Pons (tissue), 1 donor: ENCODE data around the gene IL31.
"Not testable (repeated sequence)": the region's sequence is repeated elsewhere in the genome, so short reads cannot be mapped to it uniquely, and the experiment has no call there.

ENCODE experiments used
- DNase-seq: peaks from one replicate; pipeline ENCODE4 v3.0.0-alpha.2; 2016; ENCODE audit warnings: low spot score

The IL31 gene

DNA sequence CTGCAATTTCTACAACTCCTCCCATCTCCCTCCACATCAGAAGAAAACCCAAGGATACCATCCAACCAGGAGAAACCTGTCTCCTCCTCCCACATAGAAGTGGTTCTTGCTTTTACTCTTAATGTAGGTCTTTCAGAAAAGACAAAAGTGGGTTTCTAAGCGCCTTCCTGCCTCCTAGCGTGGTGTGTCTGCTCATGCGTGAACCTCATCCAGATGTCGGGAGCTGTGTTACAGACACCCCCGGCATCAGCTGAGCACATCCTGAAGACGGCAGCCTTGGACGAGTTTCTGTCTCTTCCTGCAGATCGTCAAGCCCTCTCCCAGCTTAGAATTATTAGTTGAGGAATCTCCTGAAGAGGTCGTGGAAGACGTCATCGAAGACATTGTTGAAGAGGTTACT lies 18.4 kb upstream of the IL31 start:
- DNase-seq, result no peak

DNA sequence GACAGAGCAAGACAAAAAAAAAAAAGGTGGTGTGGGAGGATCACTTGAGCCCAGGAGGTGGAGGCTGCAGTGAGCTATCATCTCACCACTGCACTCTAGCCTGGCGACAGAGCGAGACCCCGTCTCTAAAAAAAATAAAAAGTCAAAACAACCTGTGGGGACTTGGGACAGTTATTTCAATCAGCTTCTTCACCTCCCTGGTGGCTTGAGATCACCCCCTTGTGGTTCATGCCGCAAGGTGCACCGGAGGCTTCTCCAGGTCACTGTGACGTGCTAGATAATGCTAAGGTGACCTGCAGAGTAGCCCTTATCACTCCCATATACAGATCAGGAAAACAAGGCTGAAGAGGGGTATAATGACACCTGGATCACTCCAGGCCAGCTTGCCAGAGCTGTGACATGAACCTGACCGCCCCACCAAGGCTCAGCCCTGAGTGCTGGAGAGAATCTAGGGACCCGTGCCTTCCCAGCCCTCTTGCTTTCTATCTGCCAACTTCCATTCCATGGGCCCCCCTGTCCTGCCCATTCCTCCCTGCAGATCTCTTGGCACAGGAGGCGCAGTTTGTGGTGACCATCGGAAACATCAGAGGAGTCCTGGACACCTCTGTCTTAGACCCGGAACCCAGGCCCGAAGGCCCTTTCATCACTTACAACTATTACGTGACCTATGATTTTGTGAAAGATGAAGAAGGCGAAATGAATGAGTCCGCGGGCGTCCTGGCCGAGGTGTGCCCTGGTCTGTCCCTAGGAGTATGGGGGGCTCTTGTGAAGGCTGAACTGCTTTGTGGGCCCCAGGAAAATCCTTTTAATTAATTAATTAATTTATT lies 17.0 kb upstream of the IL31 start:
- peak; percentile 41 for DNase-seq

DNA sequence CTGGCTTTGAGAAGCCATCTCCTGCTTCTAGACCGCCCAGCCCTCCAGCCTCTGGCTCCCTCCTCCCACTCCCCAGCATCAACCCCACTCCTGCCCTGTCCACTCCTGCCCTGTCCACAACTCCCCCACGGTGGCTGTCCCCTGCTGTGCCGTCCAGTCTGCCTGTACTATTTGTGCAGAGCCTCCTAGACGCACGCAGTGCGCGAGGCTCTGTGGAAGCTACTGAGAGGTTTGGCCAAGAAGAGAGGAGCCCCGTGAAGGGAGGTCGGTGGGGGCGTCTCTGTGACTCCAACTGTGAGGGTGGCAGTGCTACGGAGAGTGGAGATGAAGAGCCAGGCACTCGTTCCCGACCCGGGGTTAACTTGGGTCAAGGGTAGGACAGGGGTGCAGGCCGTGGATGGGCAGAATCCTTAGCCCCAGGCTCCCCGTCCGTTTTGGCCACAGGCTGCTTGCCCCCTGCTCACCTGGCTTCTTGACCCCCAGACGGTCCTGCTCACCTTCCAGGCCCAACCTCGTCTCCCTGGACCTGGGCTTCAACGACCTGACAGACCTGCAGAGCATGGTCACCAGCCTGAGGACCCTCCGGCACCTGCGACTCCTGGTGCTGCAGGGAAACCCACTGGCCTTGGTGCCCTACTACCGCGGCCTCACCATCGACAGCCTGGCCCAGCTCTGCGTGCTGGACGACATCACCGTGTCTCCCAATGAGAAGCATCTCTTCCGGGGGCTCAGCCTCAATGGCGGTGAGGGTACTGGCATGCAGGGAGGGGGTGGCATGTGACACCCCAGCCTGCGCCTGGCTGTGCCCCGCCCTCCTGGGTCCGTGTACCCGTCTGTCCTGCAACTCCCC lies 15.8 kb upstream of the IL31 start:
- no peak for DNase-seq

DNA sequence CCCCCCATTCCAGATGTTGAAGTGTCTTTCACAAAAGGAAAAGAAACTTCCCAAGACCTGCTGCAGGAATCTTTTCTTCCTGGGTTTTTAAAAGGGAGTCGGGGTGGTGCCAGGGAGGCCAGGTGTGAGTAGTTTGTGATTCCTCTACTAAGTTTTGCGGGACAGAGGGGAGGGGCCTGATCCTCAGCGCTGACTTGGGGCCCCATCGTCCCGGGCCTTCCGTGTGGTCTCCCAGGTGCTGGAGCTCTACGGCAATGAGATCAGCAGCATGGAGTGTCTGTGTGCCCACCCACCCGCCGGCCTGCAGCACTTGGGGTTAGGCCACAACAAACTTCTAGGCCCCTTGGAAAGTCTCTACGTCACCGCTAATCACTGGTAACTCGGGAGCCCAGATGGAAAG lies 13.4 kb upstream of the IL31 start:
- DNase-seq, result no peak

DNA sequence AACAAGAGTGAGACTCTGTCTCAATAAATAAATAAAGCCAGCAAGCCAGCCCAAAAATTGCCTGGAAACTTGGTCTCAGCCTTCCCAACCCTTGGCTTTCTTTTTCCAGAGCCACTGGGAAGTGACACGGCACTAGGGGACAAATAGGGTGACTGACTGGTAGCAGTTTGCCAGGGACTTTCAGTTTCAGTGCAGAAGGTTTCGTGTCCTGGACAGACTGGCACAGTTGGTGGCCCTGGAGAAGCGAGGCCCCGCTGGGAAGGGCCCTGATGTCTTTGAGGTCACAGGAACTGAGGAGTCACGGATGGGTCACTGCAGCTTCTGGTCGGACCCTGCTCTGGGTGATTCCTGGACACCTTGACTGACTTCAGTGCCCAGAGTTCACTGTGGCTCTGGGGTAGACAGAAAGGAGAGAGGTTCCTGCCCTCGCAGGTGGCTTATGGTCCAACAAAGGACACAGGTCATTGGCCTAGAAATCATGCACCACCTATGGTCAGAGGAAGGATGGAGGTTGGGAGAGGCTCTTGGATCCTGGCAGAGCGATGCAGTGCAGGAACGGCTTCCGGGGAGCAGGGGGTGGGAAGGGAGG lies 11.6 kb upstream of the IL31 start:
- no peak for DNase-seq

DNA sequence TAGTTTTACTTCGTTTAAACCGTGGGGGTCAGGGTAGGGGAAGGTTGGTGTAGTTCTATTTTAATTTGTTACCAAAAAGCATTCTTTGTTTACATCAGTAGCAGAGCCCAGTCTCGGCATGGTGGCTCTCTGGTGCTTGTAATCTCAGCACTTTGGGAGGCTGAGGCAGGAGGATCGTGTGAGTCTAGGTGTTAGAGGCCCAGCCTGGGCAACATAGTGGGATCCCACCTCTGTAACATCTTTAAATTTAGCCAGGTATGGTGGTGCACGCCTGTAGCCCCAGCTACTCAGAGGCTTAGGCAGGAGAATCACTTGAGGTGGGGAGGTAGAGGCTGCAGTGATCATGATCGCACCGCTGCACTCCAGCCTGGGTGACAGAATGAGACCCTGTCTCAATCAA lies 11.1 kb upstream of the IL31 start:
- no peak for DNase-seq

GRCh38 chr12:122184517-122184916 lies 10.5 kb upstream of the IL31 start:
- no peak for DNase-seq

GRCh38 chr12:122183588-122183940 lies 9.5 kb upstream of the IL31 start:
- no peak for DNase-seq

- no peak for DNase-seq
These were observed 9.0 kb upstream of the IL31 start, which contains the start of gene LRRC43 for GRCh38 chr12:122182887-122183587. TSS of gene LRRC43 (plus strand) at chr12:122183123. CDS start at chr12:122183145, 22 bp downstream.

DNA sequence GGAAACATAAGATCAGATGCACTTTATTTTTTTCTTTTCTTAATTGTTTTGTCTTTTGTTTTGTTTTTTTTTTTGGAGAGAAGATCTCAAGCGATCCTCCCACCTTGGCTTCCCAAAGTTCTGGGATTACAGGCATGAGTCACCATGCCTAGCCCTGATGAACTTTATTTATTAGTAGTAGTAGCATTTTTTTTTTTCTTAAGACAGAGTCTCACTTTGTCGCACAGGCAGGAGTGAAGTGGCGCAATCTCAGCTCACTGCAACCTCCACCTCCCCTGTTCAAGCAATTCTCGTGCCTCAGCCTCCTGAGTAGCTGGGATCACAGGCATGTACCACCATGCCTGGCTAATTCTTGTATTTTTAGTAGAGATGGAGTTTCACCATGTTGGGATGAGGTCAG lies 2.5 kb upstream of the IL31 start:
- not testable (repeated sequence) for DNase-seq

GRCh38 chr12:122172262-122172939 lies 1.6 kb downstream of the IL31 start:
- no peak for DNase-seq

GRCh38 chr12:122171399-122171798 lies 2.6 kb downstream of the IL31 start:
- no peak for DNase-seq

GRCh38 chr12:122168492-122168891 lies 5.5 kb downstream of the IL31 start:
- DNase-seq, result no peak

DNA sequence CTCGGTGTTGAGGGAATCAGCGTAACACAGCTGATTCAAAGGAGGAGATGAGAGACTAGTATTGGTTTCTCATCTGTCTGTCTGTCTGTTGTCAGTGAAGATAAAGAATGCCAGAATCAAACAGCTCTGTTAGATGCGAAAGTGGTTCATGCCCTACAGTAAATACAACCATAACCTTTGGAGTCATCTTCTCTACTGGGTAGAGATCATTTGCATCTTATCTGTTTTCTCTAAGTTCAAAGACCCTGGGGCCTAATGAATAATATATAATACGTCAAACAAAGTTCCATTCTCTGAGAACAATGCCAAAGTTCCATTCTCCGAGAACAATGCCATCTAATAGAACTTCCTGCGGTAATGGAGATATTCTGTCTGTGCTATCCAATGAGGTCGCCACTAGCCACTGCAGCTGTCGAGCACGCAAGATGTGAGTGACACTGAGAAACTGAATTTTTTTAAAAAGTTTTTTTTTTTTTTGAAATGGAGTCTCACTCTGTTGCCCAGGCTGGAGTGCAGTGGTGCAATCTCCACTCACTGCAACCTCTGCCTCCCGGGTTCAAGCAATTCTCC lies 6.6 kb downstream of the IL31 start:
- peak; percentile 36 for DNase-seq

- DNase-seq, result no peak
These were observed 7.3 kb downstream of the IL31 start for GRCh38 chr12:122166422-122167349.

GRCh38 chr12:122162976-122163375 lies 11.0 kb downstream of the IL31 start:
- no peak for DNase-seq

DNA sequence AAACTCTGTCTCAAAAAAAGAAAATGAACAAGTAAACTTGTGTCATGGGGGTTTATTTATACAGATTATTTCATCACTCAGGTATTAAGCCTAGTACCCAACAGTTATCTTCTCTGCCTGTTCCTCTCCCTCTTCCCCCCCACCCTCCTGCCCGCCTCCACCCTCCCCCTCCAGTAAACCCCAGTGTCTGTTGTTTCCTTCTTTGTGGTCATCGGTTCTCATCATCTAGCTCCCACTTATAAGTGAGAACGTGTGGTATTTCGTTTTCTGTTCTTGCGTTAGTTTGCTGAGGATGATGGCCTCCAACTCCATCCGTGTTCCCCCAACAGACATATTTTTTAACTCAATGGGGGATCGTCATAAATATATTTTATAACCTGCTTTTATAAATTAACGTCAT lies 12.3 kb downstream of the IL31 start:
- DNase-seq, result no peak

GRCh38 chr12:122160761-122161160 lies 13.3 kb downstream of the IL31 start:
- no peak for DNase-seq

DNA sequence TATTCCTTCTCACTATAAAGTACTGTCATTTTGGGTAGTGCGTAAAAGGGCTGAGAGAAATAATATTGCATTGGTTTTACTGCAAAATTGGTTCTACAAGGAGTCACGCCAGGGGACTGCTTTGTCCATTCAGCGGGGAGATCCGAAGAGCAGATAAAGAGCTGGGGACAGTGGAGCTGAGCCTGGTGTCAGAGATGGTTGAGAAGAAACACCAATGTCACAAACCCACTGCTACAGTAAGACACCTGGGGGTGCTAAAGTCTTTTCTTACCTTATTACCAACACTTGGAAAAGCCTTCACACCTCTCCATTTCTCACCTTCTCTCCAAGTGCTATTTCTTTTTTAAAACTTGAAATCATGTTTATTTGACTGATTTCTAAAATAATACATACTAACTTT lies 14.1 kb downstream of the IL31 start:
- DNase-seq, result no peak

GRCh38 chr12:122158700-122159285 lies 15.2 kb downstream of the IL31 start:
- DNase-seq, result no peak
